HepG2 (cell line): ENCODE results near the gene LTC4S. TPM values are rescaled to one million over a fixed set of nuclear protein-coding genes. Genes with fewer than 3 reads are reported as not detected.

Source experiments
- ARNT2 ChIP-seq: sonication (generic); formaldehyde crosslinking; IDR thresholded peaks from 2 replicates; pipeline ENCODE4 v1.8.0; 2022; ENCODE audit warnings: mild to moderate bottlenecking, low read depth, missing genetic modification reagents, moderate library complexity
- HDAC2 ChIP-seq: sonication (generic); formaldehyde crosslinking; IDR thresholded peaks from 2 replicates; pipeline ENCODE4 v1.4.0; 2020; ENCODE audit warnings: missing genetic modification reagents
- KLF12 ChIP-seq: sonication (generic); formaldehyde crosslinking; IDR thresholded peaks from 2 replicates; pipeline ENCODE4 v1.4.0; 2020; ENCODE audit warnings: missing genetic modification reagents, borderline replicate concordance
- MLXIP ChIP-seq: sonication (generic); formaldehyde crosslinking; IDR thresholded peaks from 2 replicates; pipeline ENCODE4 v1.9.0; 2021; ENCODE audit warnings: missing genetic modification reagents, borderline replicate concordance
- SYNCRIP ChIP-seq: fragments of 200-400 bp; formaldehyde crosslinking; IDR thresholded peaks from 2 replicates; pipeline ENCODE4 v1.6.1; 2018; ENCODE audit warnings: mild to moderate bottlenecking, low read depth, low read length; ENCODE audit not compliant: insufficient read depth
- ZFY ChIP-seq: sonication (generic); formaldehyde crosslinking; IDR thresholded peaks from 2 replicates; pipeline ENCODE4 v1.4.0; 2020; ENCODE audit warnings: missing genetic modification reagents
- ZKSCAN8 ChIP-seq: IDR thresholded peaks from 2 replicates; pipeline ENCODE4 v1.6.1; 2016; ENCODE audit warnings: borderline replicate concordance, missing genetic modification reagents, missing compliant biosample characterization
- ZMAT3 ChIP-seq: sonication (generic); formaldehyde crosslinking; conservative IDR thresholded peaks from 2 replicates; pipeline ENCODE4 v1.7.0; 2021; ENCODE audit warnings: missing genetic modification reagents
- ZNF10 ChIP-seq: sonication (generic); formaldehyde crosslinking; IDR thresholded peaks from 2 replicates; pipeline ENCODE4 v1.4.0; 2020; ENCODE audit warnings: mild to moderate bottlenecking, low read depth, missing genetic modification reagents, borderline replicate concordance
- ZNF205 ChIP-seq: IDR thresholded peaks from 2 replicates; pipeline ENCODE4 v1.6.1; 2018; ENCODE audit warnings: missing biosample characterization, missing genetic modification reagents
- ZNF335 ChIP-seq: sonication (generic); formaldehyde crosslinking; IDR thresholded peaks from 2 replicates; pipeline ENCODE4 v1.4.0; 2020; ENCODE audit warnings: missing genetic modification reagents
- ZNF570 ChIP-seq: sonication (generic); formaldehyde crosslinking; IDR thresholded peaks from 2 replicates; pipeline ENCODE4 v1.4.0; 2020; ENCODE audit warnings: mild to moderate bottlenecking, missing genetic modification reagents, borderline replicate concordance
- ZNF589 ChIP-seq: sonication (generic); formaldehyde crosslinking; conservative IDR thresholded peaks from 2 replicates; pipeline ENCODE4 v1.8.0; 2022; ENCODE audit warnings: mild to moderate bottlenecking, moderate library complexity, missing genetic modification reagents
- polyA plus RNA-seq, 8 experiments: library from polyadenylated mRNA; depleted of rRNA in 3 of 8; stranded (reverse) in 7 of 8; unstranded in 1 of 8; fragments of >200 nt; fragmentation: Illumina TruSeq in 4 of 8; extraction: Trizol in 4 of 8; gene quantifications; 2 replicates each; pipeline versions ENCODE4 v1.2.1 to v1.2.3, GENCODE V29; 2011 to 2016; ENCODE audit warnings: low read depth in 4 of 8, missing spikeins in 1 of 8, mixed read lengths in 1 of 8; ENCODE audit not compliant: insufficient read depth in 1 of 8
- total RNA-seq, 5 experiments: library from RNA; depleted of rRNA; stranded (reverse); fragments of >200 nt; fragmentation: Illumina TruSeq; extraction: Trizol; gene quantifications; 2 replicates each; pipeline ENCODE4 v1.2.3, GENCODE V29; 2016; ENCODE audit warnings: low read depth in 1 of 5
- TF ChIP-seq, protein P1 (sequence below): sonication (generic); formaldehyde crosslinking; IDR thresholded peaks from 2 replicates; pipeline ENCODE4 v1.9.0; 2021; ENCODE audit warnings: mild to moderate bottlenecking, missing genetic modification reagents

LTC4S gene
- total and polyA plus RNA-seq, 2 of the 13 experiments (the other 11 are each of a cell fraction or from before 2014, with no cell fraction given) = 0.35 TPM; not detected in 1

- TF ChIP-seq MLXIP (CRISPR knock-in tag) (peak; percentile 66; the same call in 1 of the 2 replicates), SYNCRIP (no peak), ZNF10 (CRISPR knock-in tag) (no peak), ZFY (peak; percentile 97), KLF12 (0 out of 2 replicates have a peak, but pooled peaks have one; percentile 15), ZNF335 (CRISPR knock-in tag) (peak; percentile 80), ZMAT3 (CRISPR knock-in tag) (peak; percentile 70; the same call in 1 of the 2 replicates), HDAC2 (CRISPR knock-in tag) (0 out of 2 replicates have a peak, but pooled peaks have one; percentile 9), ZNF589 (peak; percentile 57; the same call in 1 of the 2 replicates), ARNT2 (CRISPR knock-in tag) (0 out of 2 replicates have a peak, but pooled peaks have one; percentile 22), ZNF570 (CRISPR knock-in tag) (peak; percentile 18; the same call in 1 of the 2 replicates), ZKSCAN8 (CRISPR knock-in tag) (peak; percentile 7; the same call in 1 of the 2 replicates), ZNF205 (CRISPR knock-in tag) (peak; percentile 75)
- TF ChIP-seq, protein P1, sequence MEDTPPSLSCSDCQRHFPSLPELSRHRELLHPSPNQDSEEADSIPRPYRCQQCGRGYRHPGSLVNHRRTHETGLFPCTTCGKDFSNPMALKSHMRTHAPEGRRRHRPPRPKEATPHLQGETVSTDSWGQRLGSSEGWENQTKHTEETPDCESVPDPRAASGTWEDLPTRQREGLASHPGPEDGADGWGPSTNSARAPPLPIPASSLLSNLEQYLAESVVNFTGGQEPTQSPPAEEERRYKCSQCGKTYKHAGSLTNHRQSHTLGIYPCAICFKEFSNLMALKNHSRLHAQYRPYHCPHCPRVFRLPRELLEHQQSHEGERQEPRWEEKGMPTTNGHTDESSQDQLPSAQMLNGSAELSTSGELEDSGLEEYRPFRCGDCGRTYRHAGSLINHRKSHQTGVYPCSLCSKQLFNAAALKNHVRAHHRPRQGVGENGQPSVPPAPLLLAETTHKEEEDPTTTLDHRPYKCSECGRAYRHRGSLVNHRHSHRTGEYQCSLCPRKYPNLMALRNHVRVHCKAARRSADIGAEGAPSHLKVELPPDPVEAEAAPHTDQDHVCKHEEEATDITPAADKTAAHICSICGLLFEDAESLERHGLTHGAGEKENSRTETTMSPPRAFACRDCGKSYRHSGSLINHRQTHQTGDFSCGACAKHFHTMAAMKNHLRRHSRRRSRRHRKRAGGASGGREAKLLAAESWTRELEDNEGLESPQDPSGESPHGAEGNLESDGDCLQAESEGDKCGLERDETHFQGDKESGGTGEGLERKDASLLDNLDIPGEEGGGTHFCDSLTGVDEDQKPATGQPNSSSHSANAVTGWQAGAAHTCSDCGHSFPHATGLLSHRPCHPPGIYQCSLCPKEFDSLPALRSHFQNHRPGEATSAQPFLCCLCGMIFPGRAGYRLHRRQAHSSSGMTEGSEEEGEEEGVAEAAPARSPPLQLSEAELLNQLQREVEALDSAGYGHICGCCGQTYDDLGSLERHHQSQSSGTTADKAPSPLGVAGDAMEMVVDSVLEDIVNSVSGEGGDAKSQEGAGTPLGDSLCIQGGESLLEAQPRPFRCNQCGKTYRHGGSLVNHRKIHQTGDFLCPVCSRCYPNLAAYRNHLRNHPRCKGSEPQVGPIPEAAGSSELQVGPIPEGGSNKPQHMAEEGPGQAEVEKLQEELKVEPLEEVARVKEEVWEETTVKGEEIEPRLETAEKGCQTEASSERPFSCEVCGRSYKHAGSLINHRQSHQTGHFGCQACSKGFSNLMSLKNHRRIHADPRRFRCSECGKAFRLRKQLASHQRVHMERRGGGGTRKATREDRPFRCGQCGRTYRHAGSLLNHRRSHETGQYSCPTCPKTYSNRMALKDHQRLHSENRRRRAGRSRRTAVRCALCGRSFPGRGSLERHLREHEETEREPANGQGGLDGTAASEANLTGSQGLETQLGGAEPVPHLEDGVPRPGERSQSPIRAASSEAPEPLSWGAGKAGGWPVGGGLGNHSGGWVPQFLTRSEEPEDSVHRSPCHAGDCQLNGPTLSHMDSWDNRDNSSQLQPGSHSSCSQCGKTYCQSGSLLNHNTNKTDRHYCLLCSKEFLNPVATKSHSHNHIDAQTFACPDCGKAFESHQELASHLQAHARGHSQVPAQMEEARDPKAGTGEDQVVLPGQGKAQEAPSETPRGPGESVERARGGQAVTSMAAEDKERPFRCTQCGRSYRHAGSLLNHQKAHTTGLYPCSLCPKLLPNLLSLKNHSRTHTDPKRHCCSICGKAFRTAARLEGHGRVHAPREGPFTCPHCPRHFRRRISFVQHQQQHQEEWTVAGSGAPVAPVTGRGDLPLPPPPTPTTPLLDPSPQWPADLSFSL (CRISPR knock-in tag) = no peak
These were observed 25.7 kb downstream of the LTC4S start (continued) for GRCh38 chr5:179819296-179820126.
